ENCODE measurements around the gene NRXN2. TPM values are rescaled to one million over a fixed set of nuclear protein-coding genes. Genes with fewer than 3 reads are reported as not detected.
A peak's percentile ranks its signal among the peaks of the same experiment; 100 is the strongest.
"Not testable (repeated sequence)": the region's sequence is repeated elsewhere in the genome, so short reads cannot be mapped to it uniquely, and the experiment has no call there.

Gene NRXN2
- total RNA-seq, 2 experiments from 2014 or later, result 0.18 to 0.39 TPM

- POLR2A ChIA-PET, result no interaction called here
- Mint-ChIP-seq H3K9me3 (ENCODE audit: low read depth) (no peaks in the 10 kb centered on the region), H3K36me3 (ENCODE audit: low read depth) (no peaks in the 10 kb centered on the region), H3K27me3 (peaks cover 59% of the 10 kb centered on the region), H3K4me3 (no peak overlapping the region), H3K27ac (no peak overlapping the region), H3K4me1 (peaks cover 13% of the 10 kb centered on the region)
- CTCF ChIA-PET, result interaction anchor here (0.6 to 2.4 kb wide), 2 partner anchors 21 to 654 kb away, joined by 3 to 10 read pairs; no protein-coding TSS in a partner anchor
- intact Hi-C loops (cut with DNase I, micrococcal nuclease), result no loop called here
- ATAC-seq (no peak), DNase-seq (no peak)
Observed at GRCh38 chr11:64710418-64711137, 12.4 kb downstream of the NRXN2 start.

DNA sequence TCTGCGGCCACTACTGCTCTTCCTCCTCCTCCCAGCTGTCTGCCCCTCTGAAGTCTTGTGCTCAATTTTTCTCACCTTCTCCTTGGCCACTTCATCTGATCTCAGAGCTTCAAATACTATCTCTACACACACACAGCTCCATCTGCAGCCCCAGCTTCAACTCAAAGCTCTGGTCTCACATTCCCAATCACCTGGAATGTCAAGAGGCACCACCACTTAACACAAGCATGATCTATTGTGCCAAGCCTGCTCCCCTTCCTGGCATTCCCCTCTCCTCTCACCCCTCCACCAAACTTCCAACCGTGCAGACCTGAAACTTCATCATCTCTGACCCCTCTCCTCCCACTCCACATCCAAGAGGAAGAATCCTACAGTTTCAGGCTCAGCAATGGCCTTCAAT, 17.5 kb downstream of the NRXN2 start:
- DNase-seq, result no peak
- Mint-ChIP-seq H3K27me3 (peaks cover 40% of the 10 kb centered on the region), H3K27ac (no peak overlapping the region), H3K4me1 (no peaks in the 10 kb centered on the region), H3K36me3 (ENCODE audit: low read depth) (no peaks in the 10 kb centered on the region), H3K9me3 (ENCODE audit: low read depth) (no peaks in the 10 kb centered on the region), H3K4me3 (no peak overlapping the region)
- no peak for ATAC-seq
- intact Hi-C loops (cut with DNase I, micrococcal nuclease), result no loop called here
- CTCF ChIA-PET, result interaction anchor here (1.0 to 4.2 kb wide), 2 partner anchors 13 to 16 kb away, joined by 3 to 33 read pairs; no protein-coding TSS in a partner anchor
- POLR2A ChIA-PET, result no interaction called here

GRCh38 chr11:64703048-64703447, 19.9 kb downstream of the NRXN2 start:
- DNase-seq, result no peak
- ChIA-PET CTCF (interaction anchor here (0.7 to 4.2 kb wide), 2 partner anchors 14 to 53 kb away, joined by 4 to 33 read pairs; no protein-coding TSS in a partner anchor), POLR2A (no interaction called here)
- no peak for ATAC-seq
- Mint-ChIP-seq H3K4me1 (no peaks in the 10 kb centered on the region), H3K4me3 (no peak overlapping the region), H3K9me3 (ENCODE audit: low read depth) (no peaks in the 10 kb centered on the region), H3K27me3 (peaks cover 26% of the 10 kb centered on the region), H3K36me3 (ENCODE audit: low read depth) (no peaks in the 10 kb centered on the region), H3K27ac (no peak overlapping the region)
- intact Hi-C loops (cut with DNase I, micrococcal nuclease), result no loop called here

DNA sequence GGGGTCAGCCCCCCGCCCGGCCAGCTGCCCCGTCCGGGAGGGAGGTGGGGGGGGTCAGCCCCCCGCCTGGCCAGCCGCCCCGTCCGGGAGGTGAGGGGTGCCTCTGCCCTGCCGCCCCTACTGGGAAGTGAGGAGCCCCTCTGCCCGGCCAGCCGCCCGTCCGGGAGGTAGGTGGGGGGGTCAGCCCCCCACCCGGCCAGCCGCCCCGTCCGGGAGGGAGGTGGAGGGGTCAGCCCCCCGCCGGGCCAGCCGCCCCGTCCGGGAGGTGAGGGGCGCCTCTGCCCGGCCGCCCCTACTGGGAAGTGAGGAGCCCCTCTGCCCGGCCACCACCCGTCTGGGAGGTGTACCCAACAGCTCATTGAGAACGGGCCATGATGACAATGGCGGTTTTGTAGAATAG, 21.0 kb downstream of the NRXN2 start:
- POLR2A ChIA-PET; H3K9me3 Mint-ChIP-seq (ENCODE audit: low read depth); ATAC-seq; H3K27ac Mint-ChIP-seq; H3K4me1 Mint-ChIP-seq; CTCF ChIA-PET; DNase-seq; H3K4me3 Mint-ChIP-seq; H3K36me3 Mint-ChIP-seq (ENCODE audit: low read depth); intact Hi-C loops (cut with DNase I, micrococcal nuclease): not testable (repeated sequence)
- H3K27me3 Mint-ChIP-seq, result peaks cover 25% of the 10 kb centered on the region

GRCh38 chr11:64698427-64698826, 24.6 kb downstream of the NRXN2 start:
- intact Hi-C loops (cut with DNase I, micrococcal nuclease), result no loop called here
- ATAC-seq (no peak), DNase-seq (no peak)
- Mint-ChIP-seq H3K4me3 (no peak overlapping the region), H3K4me1 (no peaks in the 10 kb centered on the region), H3K27me3 (peaks cover 19% of the 10 kb centered on the region), H3K27ac (no peak overlapping the region), H3K9me3 (ENCODE audit: low read depth) (no peaks in the 10 kb centered on the region), H3K36me3 (ENCODE audit: low read depth) (no peaks in the 10 kb centered on the region)
- CTCF ChIA-PET, result interaction anchor here (0.5 to 1.6 kb wide), 2 partner anchors 9 to 465 kb away, joined by 3 to 11 read pairs; no protein-coding TSS in a partner anchor
- POLR2A ChIA-PET, result no interaction called here

DNA sequence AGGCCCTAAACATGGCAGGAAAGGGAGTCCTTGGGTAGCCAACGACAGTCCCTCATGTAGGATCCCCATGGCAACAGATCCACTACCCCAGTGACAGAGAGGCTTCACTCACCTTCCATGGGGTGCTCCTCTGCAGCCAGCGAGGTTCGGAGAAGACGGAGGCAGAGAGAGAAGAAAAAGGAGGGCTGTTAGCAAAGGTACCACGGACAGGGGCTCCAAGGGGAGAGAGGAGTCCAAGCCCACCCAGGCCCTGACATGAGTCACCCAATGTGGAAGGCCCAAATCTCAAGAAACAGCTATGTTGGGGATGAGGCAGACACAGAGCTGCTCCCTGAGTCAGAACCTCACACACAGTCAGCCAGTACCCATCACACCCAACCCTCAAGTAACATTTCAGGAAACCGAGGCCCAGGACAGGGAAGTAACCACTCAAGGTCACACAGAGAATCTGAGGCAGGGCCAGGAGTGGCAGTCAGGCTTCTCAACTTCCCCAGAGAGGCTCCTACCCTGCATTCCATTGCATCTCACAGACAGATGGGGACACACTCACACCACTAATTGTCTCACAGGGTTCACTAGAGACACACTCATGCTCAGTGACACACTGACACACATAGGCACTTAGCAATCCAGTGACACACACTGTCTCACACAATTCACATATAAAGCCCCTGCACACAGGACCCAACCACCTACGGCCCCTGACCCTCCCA, 25.2 kb downstream of the NRXN2 start:
- CTCF ChIA-PET, result interaction anchor here (0.5 to 1.7 kb wide), 3 partner anchors 9 to 465 kb away, joined by 3 to 11 read pairs (median 10); no protein-coding TSS in a partner anchor
- Mint-ChIP-seq H3K27me3 (peaks cover 22% of the 10 kb centered on the region), H3K4me3 (no peak overlapping the region), H3K36me3 (ENCODE audit: low read depth) (no peaks in the 10 kb centered on the region), H3K9me3 (ENCODE audit: low read depth) (no peaks in the 10 kb centered on the region), H3K27ac (no peak overlapping the region), H3K4me1 (peaks cover 4% of the 10 kb centered on the region)
- ATAC-seq (no peak), DNase-seq (no peak)
- intact Hi-C loops (cut with DNase I, micrococcal nuclease), result no loop called here
- POLR2A ChIA-PET, result no interaction called here

DNA sequence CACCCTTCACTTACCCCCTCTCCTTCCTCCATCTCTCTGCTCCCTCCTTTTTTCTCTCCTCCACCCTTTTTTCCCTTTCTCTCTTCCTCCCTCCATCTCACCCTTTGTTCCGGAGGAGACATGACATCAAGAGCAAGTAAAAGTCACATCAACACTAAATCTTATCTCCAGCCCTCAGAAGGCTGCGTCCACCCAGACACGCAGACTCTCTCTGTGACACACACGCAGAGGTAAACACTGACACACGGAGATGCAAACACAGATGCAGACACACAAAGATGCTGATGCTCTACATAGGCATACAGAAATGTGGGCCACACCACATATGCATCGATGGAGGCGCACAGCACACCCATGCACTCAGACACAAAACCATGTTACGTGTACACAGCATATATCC, 27.0 kb downstream of the NRXN2 start:
- CTCF ChIA-PET, result interaction anchor here (0.6 to 1.7 kb wide), 2 partner anchors 7 to 47 kb away, joined by 4 to 10 read pairs; no protein-coding TSS in a partner anchor
- Mint-ChIP-seq H3K9me3 (ENCODE audit: low read depth) (no peaks in the 10 kb centered on the region), H3K36me3 (ENCODE audit: low read depth) (no peaks in the 10 kb centered on the region), H3K4me1 (peaks cover 11% of the 10 kb centered on the region), H3K4me3 (no peak overlapping the region), H3K27me3 (peaks cover 24% of the 10 kb centered on the region), H3K27ac (no peak overlapping the region)
- ATAC-seq (no peak), DNase-seq (no peak)
- POLR2A ChIA-PET, result no interaction called here
- intact Hi-C loops (cut with DNase I, micrococcal nuclease), result no loop called here

DNA sequence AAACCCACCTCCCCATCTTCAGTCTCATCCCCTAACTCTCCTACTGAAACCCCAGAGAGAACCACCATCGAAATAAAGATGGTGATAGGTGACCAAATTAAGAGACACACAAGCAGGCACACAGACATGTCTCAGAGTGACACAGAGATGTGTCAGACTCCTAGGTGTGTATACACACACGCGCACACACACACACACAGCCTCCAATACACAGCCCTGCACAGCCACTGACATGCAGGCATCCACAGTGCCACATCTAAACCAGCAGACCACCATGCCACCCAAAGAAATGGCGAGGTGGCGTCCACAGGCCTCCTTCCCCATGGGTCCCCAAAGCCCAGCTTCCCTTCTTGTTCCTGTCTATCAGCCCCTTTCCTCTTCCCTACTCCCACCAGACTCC, 27.4 kb downstream of the NRXN2 start:
- ATAC-seq (no peak), DNase-seq (no peak)
- CTCF ChIA-PET, result interaction anchor here (0.6 kb wide), 1 partner anchor 47 kb away, joined by 4 read pairs; no protein-coding TSS in a partner anchor
- POLR2A ChIA-PET, result no interaction called here
- H3K27me3 Mint-ChIP-seq, result peaks cover 23% of the 10 kb centered on the region
- H3K4me1 Mint-ChIP-seq, result peaks cover 11% of the 10 kb centered on the region
- H3K4me3 Mint-ChIP-seq, result no peak overlapping the region
- H3K9me3 Mint-ChIP-seq (ENCODE audit: low read depth), result no peaks in the 10 kb centered on the region
- H3K36me3 Mint-ChIP-seq (ENCODE audit: low read depth), result no peaks in the 10 kb centered on the region
- intact Hi-C loops (cut with DNase I, micrococcal nuclease), result no loop called here
- no peak overlapping the region for H3K27ac Mint-ChIP-seq

DNA sequence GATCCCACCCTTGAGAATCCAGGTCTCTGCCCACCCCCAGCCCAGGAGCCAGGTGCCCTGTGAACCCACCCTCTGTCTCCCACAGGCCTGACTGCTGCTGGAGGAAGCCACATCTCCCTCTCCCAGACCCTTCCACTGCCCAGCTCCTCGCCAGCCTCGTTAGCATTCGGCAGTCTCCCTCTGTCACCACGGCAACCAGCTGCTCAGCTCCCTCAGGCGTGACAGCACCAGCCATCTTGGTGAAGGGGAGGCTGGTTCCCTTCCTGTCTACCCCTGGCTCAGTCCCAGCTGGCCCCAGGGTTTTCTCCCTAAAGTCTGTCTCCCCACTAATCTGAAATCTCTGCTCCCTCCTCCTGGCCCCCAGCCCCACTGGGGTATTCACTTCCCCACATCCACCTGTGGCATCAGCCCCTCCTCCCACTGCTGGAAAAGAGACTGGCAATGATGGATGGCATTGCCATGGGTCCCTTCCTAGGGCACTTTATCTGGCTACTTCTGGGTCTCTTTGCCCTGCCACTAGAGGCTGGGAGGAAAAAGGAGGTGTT, 28.1 kb downstream of the NRXN2 start:
- DNase-seq (no peak), ATAC-seq (no peak)
- POLR2A ChIA-PET, result interaction anchor here (1.0 kb wide), 1 partner anchor 807 kb away, joined by 5 read pairs; no protein-coding TSS in a partner anchor
- CTCF ChIA-PET, result interaction anchor here (0.6 to 0.7 kb wide), 2 partner anchors 17 to 24 kb away, joined by 3 read pairs; no protein-coding TSS in a partner anchor
- H3K4me3 Mint-ChIP-seq, result no peak overlapping the region
- H3K9me3 Mint-ChIP-seq (ENCODE audit: low read depth), result no peaks in the 10 kb centered on the region
- peaks cover 23% of the 10 kb centered on the region for H3K27me3 Mint-ChIP-seq
- intact Hi-C loops (cut with DNase I, micrococcal nuclease), result no loop called here
- no peak overlapping the region for H3K27ac Mint-ChIP-seq
- H3K4me1 Mint-ChIP-seq, result peaks cover 11% of the 10 kb centered on the region
- H3K36me3 Mint-ChIP-seq (ENCODE audit: low read depth), result no peaks in the 10 kb centered on the region

DNA sequence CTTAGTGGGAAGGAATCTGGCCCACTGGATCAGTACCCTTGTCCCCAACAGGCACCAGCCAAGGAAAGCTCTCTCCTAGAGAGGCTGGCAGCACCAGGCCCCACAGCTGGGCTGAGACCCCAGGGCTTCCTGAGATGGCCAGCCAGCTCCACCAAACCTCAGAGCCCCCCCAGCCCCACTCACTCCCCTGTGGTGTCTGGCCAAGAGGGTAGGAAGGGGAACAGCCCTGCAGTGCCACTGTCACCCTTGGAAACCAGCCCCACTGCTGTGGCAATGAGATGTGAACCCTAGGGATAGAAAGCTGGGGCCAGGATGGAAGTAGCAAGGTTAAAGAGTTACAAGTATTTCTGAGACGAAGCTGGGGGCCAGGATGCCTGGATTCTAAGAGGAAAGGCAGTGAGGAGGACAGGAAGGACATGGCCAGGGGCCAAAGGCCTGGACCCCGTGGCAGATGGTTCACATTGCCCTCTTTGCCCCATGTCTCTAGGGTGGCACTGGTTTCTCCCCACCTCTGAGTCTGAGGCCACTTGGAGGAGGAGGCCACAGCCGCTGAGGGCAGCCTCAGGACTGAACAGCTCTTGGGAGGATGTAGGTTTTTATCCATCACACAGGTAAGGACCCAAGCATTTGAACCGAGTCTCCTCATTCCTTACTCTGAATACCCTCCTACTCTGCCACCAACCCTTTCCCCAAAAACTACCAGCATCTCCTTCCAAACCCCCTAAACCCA, 28.8 kb downstream of the NRXN2 start:
- Mint-ChIP-seq H3K27me3 (peaks cover 23% of the 10 kb centered on the region), H3K4me3 (no peak overlapping the region), H3K9me3 (ENCODE audit: low read depth) (no peaks in the 10 kb centered on the region), H3K36me3 (ENCODE audit: low read depth) (no peaks in the 10 kb centered on the region), H3K27ac (no peak overlapping the region), H3K4me1 (peaks cover 11% of the 10 kb centered on the region)
- CTCF ChIA-PET, result interaction anchor here (0.6 to 1.8 kb wide), 4 partner anchors 10 to 443 kb away, joined by 3 to 6 read pairs (median 3); no protein-coding TSS in a partner anchor
- POLR2A ChIA-PET, result interaction anchor here (1.0 kb wide), 1 partner anchor 808 kb away, joined by 5 read pairs; no protein-coding TSS in a partner anchor
- DNase-seq (no peak), ATAC-seq (no peak)
- intact Hi-C loops (cut with DNase I, micrococcal nuclease), result no loop called here

DNA sequence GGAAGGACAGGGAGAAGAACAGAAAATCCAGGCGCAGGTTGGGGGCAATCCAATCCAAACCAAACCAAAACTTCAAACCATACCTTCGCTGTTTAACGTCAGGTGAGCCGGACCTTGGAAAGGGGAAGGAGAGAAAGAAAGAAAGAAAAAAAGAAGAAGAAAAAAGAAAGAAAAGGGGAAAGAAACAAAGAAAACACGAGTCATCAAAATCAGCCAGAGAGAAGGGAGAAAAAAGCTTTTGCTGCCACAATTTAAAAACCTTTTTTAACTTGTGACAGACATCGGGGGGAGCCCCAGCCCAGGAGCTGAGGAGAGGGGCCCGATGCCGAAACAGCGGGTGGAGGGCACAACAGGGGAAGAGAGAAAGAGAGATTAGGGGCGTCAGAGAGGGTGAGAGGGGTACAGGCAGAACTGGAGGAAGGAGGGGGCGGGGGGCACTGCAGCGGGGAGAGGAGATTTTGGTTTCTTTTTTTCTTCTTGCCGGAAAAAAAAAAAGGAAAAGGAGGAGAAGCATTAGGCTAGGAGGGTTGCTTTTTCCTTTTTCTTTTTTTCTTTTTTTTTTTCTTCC, 30.1 kb downstream of the NRXN2 start:
- Mint-ChIP-seq H3K27me3 (peaks cover 23% of the 10 kb centered on the region), H3K4me1 (peaks cover 19% of the 10 kb centered on the region), H3K9me3 (ENCODE audit: low read depth) (no peaks in the 10 kb centered on the region), H3K27ac (peak overlapping the region; percentile 35), H3K4me3 (peak overlapping the region; percentile 7), H3K36me3 (ENCODE audit: low read depth) (no peaks in the 10 kb centered on the region)
- intact Hi-C loops (cut with DNase I, micrococcal nuclease), result no loop called here
- CTCF ChIA-PET, result interaction anchor here (1.8 kb wide), 1 partner anchor 12 kb away, joined by 6 read pairs; no protein-coding TSS in a partner anchor
- POLR2A ChIA-PET, result interaction anchor here (0.6 to 0.7 kb wide), 2 partner anchors 42 to 259 kb away, joined by 3 read pairs; no protein-coding TSS in a partner anchor
- DNase-seq (no peak), ATAC-seq (no peak)
